Measurements from ENCODE around the gene CTNNBL1. TPM values are rescaled to one million over a fixed set of nuclear protein-coding genes. Genes with fewer than 3 reads are reported as not detected.

The CTNNBL1 gene
- total and polyA plus RNA-seq, 8 donors, result 14.8 to 34.9 (median 21.3) TPM

GRCh38 chr20:37848706-37849105, 154.9 kb downstream of the CTNNBL1 start:
- no peak for TF ChIP-seq CTCF (IDR thresholded peaks at IDR 0.05)
- intact Hi-C loops (cut with DNase I), result no loop called here
- DNase-seq (no peak), FAIRE-seq (no peak), ATAC-seq (no peak)
- Histone ChIP-seq H3K9me3 (no peaks in the 10 kb centered on the region), H3K27ac (no peak overlapping the region), H3K4me1 (peaks cover 0 to 7% (median 6%) of the 10 kb centered on the region in 3 donors), H3K36me3 (no peaks in the 10 kb centered on the region), H3K4me3 (no peak overlapping the region), H3K27me3 (no peaks in the 10 kb centered on the region)
- 77 to 78% methylated on average over 5 of the region's 5 CpGs for WGBS, 2 donors

GRCh38 chr20:37849156-37849555, 155.3 kb downstream of the CTNNBL1 start:
- 94 to 99% methylated on average over 9 of the region's 9 CpGs for WGBS, 2 donors
- H3K36me3 ChIP-seq, result no peaks in the 10 kb centered on the region
- H3K27ac ChIP-seq, result no peak overlapping the region
- H3K4me3 ChIP-seq, result no peak overlapping the region
- DNase-seq (no peak), FAIRE-seq (no peak), ATAC-seq (no peak)
- TF ChIP-seq CTCF (IDR thresholded peaks at IDR 0.05), result no peak
- no peaks in the 10 kb centered on the region for H3K27me3 ChIP-seq
- H3K9me3 ChIP-seq, result no peaks in the 10 kb centered on the region
- intact Hi-C loops (cut with DNase I), result no loop called here
- peaks cover 0 to 7% (median 6%) of the 10 kb centered on the region in 3 donors for H3K4me1 ChIP-seq

DNA sequence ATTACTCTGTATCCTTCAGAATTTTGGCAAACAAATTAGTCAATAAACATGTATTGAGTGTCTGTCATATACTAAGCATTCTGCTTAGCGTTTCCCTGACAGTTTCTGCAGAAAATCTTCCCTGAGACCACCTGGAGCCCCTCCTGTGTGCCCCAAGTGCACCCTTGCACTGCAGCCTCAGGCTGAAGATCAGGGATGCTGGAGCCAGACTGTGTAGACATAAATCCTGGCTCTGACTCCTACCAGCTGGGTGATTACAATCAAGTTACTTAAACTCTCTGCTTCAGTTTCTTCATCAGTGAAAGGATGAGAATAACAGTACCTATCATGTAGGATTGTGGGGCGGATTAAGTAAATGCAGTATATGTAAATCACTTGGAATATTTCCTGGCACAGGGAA, 155.7 kb downstream of the CTNNBL1 start:
- intact Hi-C loops (cut with DNase I), result no loop called here
- no peaks in the 10 kb centered on the region for H3K36me3 ChIP-seq
- DNase-seq (no peak), ATAC-seq (no peak), FAIRE-seq (no peak)
- H3K4me1 ChIP-seq, result peaks cover 0 to 7% (median 6%) of the 10 kb centered on the region in 3 donors
- no peak for TF ChIP-seq CTCF (IDR thresholded peaks at IDR 0.05)
- no peaks in the 10 kb centered on the region for H3K9me3 ChIP-seq
- no peak overlapping the region for H3K27ac ChIP-seq
- H3K27me3 ChIP-seq, result no peaks in the 10 kb centered on the region
- WGBS, 2 donors, result 83 to 90% methylated on average over 2 of the region's 2 CpGs
- no peak overlapping the region for H3K4me3 ChIP-seq

- no peaks in the 10 kb centered on the region for H3K36me3 ChIP-seq
- H3K27ac ChIP-seq, result no peak overlapping the region
- H3K4me3 ChIP-seq, result no peak overlapping the region
- 86 to 89% methylated on average over 6 of the region's 6 CpGs for WGBS, 2 donors
- FAIRE-seq, result no peak
- ATAC-seq, result no peak
- no peak for DNase-seq
- TF ChIP-seq CTCF (IDR thresholded peaks at IDR 0.05), result no peak
- intact Hi-C loops (cut with DNase I), result no loop called here
- no peaks in the 10 kb centered on the region for H3K9me3 ChIP-seq
- no peaks in the 10 kb centered on the region for H3K27me3 ChIP-seq
- peaks cover 0 to 4% (median 2%) of the 10 kb centered on the region in 3 donors for H3K4me1 ChIP-seq
These were observed 156.3 kb downstream of the CTNNBL1 start for GRCh38 chr20:37850036-37850592.

- DNase-seq (no peak), FAIRE-seq (no peak), ATAC-seq (no peak)
- TF ChIP-seq CTCF (IDR thresholded peaks at IDR 0.05), result no peak
- H3K36me3 ChIP-seq, result no peaks in the 10 kb centered on the region
- no peaks in the 10 kb centered on the region for H3K9me3 ChIP-seq
- H3K4me3 ChIP-seq, result no peak overlapping the region
- 77 to 79% methylated on average over 10 of the region's 10 CpGs for WGBS, 2 donors
- no peaks in the 10 kb centered on the region for H3K27me3 ChIP-seq
- H3K27ac ChIP-seq, result no peak overlapping the region
- intact Hi-C loops (cut with DNase I), result no loop called here
- H3K4me1 ChIP-seq, result no peaks in the 10 kb centered on the region
These were observed 157.0 kb downstream of the CTNNBL1 start for GRCh38 chr20:37850724-37851355.
